GM19328 (cell line): ENCODE data around the gene PDZD2.
"Not testable (repeated sequence)": the region's sequence is repeated elsewhere in the genome, so short reads cannot be mapped to it uniquely, and the experiment has no call there.

Experiments
- ATAC-seq: cut with Tn5 transposase; IDR thresholded peaks from one replicate; pipeline ENCODE4 v1.9.1; 2021; ENCODE audit warnings: mild to moderate bottlenecking, moderate library complexity; ENCODE audit not compliant: unreplicated experiment

The PDZD2 gene

DNA sequence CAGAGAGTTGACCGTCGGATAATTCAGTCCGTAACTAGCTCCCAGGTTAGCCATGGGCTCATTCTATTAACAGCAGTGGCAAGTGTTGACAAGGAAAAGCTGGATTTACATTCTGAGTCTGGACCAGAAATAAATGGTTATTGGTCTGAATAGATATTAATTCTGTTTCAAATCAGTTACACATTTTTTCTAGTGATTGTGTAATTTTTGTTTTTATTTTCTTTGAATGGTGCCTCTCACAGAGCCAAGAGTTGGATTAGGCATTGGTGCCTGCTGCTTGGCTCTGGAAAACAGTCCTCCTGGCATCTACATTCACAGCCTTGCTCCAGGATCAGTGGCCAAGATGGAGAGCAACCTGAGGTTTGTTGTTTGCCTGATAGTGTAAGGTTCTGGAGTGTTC lies 420.1 kb downstream of the PDZD2 start:
- ATAC-seq, result no peak

DNA sequence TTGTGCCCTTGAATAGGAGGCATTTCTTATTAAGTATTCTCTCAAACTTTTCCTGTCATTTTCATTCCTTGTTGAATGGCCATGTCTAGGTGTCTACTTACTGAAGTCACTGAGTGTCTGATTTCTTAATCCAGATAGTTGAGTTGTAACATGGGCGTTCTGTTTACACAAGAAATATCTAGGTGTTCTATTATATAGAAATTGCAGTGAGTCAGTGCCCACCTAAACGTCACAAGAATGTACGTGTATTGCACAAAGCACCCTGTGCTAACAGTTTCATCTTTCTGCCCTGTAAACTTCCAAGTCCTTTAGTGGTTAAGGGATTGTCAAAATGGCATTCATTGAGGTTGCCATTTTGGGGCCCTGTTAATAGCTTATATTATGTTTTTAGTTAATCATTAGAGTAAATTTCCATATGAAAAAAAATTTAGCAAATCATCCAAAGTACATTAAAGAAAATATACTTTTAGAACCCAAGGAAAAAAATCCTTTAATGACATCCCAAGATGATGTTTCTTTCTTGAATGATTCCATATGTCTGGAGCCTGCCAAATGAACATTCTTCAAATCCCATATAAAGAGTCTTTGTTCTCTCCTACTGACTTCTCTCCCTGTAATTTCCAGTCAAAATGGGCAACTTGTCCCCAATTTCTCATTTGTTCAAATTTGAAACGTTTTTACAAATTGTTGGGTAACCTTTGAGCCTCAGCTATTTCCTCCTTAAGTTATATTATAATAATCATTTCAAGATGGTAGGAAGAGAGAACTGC lies 421.0 kb downstream of the PDZD2 start:
- no peak for ATAC-seq

DNA sequence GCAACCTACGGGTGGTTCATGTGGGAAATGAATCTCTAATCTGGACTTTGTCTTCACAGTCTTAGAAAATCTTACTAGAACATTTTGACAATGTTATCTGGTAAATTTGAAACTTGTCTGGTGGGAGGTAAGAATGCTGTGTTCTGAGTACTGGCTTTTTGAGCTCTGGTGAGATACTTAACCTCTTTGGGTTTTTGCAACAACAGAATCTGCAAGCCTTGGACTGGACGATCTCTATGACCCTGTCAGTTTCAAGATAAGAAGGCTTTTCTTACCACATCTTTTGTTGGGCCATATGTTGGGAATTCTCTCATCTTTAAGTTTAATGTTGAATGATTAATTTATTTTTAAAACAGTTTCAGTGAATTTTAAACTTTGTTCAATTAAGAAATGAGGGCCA lies 422.3 kb downstream of the PDZD2 start:
- ATAC-seq, result no peak

DNA sequence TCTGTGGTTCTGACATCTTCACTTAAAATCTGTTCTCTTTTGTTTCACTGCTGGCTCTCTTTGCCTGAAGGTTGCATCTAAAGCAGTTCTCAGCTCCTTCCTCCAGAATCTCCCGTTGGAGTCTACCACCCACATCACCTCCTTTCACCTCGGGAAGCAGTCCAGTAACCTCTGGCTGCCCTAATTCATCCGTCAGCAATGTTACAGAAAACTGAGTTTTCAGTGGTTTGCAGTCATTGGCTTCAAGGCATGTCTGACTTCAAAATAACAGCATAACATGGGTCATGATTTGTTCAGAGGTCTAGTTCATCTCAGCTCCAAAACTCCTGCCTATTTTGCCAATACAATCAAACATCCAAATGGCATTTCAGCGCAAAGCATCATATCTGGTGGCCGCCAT lies 427.5 kb downstream of the PDZD2 start:
- no peak for ATAC-seq

DNA sequence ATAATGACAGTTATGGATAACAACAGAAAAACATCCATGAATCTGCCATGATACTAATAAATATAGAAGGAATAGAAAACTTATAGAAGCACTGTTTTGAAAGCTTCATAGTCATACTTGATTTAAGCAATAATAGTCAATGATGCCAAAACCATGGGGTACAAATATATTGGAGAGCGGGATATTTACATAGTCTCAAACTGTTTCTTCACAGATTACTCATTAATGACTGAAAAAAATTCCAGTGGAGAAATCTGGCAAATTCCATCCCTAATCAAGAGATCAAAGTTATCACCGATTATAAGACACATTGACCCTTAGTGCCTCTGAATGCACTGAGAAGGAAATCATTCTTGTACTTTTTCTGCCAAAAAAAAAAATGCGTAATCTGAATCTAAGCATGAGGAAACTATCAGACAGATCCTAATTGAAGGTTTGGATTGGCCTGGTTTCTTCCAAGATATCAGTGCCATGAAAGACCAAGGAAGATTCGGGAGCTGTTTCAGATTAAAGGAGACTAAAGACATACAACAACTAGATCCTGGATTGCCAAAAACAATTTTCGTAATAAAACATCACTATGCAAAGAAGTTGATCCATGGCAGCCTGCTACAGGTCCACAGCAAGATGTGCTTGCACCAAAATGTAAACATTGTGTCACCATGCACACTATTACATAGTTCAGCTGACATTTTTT lies 429.0 kb downstream of the PDZD2 start:
- ATAC-seq, result no peak

DNA sequence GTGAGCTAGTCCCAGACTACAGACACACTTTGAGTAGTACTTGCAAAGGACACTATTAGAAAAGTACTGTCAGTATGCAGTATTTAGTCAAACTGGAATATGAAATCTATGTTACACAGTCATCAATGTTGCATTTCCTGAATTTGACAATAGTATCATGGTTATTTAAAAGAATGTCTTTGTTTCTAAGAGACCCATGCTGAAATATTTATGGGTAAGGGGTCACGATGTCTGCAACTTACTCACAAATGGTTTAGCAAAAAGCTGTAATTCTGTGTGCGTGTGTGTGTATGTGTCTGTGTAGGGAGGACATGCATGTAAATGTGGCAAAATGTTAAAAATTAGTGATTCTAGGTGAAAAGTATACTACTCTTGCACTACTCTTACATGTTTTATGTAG lies 429.6 kb downstream of the PDZD2 start:
- no peak for ATAC-seq

DNA sequence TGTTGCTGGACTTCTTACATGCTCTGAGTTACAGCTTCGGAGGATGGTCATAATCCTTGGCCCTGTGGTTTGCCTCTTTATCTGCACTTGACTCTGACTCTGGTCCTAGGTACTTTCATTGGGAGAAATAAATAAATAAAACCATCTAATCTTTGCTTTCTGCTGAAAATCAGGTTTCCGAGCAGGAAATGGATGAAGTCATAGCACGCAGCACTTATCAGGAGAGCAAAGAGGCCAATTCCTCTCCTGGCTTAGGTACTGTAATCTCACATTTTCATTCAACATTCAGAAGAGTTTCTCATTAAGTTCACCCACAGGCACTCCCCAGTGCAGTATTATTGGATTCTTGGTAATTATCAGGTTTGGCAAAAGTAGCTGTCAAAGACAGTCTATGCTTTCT lies 430.5 kb downstream of the PDZD2 start:
- no peak for ATAC-seq

DNA sequence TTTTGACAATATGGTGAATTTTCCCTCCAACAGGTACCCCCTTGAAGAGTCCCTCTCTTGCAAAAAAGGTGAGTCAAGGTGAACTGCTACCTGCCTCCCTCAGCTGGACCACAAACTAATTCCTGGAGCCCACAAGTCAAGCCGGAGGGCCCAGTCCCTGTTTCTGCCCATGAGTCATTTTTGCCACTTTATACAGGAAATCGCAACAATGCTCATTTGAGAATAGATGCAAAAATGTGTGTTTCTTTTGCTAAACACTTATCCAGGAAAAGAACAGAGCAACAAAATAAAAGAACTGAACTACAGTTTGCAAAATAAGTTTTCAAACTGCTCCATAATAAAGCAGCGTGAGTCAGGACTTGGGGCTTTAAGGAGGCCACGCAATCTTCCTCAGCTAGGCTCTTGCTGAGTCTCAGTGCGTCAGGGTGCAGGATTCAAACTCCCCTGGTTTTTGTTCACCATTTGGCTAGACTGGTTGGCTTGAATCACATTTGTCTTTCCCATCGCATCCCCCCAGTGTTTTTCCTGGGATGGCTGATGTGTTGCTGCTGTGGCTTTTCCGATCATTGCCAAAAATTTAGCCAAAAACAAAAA lies 432.5 kb downstream of the PDZD2 start:
- ATAC-seq, result no peak

DNA sequence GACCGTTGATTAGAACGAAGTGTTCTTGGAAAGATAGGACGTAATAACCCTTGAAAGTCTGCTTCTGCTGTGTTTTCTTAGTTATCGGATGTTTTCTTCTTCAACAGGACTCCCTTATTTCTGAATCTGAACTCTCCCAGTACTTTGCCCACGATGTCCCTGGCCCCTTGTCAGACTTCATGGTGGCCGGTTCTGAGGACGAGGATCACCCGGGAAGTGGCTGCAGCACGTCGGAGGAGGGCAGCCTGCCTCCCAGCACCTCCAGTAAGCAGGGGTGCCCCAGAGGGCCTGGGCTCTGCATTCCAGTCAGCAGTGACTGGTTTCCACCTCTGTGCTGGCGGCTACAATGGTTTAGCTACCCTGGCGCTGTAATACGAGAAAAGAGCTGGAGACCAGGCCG lies 433.1 kb downstream of the PDZD2 start:
- no peak for ATAC-seq

DNA sequence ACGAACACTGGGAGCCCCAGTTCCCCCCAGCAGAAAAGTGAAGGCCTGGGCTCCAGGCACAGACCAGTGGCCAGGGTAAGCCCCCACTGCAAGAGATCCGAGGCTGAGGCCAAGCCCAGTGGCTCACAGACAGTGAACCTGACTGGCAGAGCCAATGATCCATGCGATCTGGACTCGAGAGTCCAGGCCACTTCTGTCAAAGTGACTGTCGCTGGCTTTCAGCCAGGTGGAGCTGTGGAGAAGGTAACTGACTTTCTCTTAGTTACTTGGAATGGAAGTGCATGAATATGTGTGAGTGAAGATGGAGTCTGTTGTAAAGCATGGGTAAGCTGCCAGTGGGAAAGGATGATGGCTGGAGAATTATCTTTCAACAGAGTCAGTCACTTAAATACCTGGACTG lies 435.5 kb downstream of the PDZD2 start:
- no peak for ATAC-seq

DNA sequence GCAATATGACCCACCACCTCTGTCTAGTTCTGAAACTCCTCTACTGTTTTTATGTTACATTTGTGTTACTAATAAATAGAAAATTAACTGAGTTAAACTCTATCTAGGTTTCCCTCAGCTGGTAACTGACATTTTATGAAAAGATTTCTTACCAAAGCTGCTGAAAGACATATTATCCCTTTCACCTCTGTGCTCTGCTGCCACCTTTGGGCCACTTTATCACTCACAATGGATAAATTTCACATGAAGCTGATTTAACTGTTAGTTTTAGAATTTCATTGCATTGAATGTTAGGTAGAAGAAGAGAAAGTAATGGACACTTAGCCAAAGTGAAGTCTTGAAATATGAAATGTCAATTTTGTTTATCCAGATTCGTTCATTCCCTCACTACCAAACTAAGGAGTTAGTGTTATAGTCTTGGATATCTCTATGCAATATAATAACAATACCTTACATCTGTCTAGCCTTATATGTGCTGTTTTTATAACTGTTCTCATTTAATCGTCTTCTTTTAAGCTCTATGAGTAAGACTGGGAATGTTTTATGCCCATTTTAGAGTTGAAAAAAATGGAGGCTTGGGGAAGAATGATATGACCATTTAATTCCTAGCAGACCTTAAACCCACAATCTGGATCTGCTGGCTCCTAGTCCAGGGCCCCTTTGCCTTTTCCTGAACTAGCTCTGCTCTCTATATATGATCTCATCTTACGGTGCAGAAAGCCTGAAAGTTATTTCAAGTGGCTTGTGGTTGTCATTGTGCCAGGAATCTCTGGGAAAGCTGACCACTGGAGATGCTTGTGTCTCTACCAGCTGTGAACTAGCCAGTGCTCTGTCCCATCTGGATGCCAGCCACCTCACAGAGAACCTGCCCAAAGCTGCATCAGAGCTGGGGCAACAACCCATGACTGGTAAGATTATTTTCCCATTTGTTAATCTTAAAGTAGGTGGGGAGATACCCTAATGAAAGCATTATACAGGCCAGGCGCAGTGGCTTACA lies 438.1 kb downstream of the PDZD2 start:
- ATAC-seq, result no peak

DNA sequence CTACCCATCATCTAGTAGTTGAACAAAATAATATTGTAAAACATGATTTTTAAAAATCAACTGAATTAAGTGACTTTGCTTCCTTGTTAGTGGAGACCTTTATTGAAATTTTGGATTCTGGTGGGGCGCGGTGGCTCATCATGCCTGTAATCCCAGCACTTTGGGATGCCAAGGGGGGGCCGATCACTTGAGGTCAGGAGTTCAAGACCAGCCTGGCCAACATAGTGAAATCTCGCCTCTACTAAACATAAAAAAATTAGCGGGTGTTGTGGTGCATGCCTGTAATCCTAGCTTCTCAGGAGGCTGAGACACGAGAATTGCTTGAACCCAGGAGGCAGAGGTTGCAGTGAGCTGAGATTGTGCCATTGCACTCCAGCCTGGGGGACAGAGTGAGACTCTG lies 439.9 kb downstream of the PDZD2 start:
- ATAC-seq, result not testable (repeated sequence)

DNA sequence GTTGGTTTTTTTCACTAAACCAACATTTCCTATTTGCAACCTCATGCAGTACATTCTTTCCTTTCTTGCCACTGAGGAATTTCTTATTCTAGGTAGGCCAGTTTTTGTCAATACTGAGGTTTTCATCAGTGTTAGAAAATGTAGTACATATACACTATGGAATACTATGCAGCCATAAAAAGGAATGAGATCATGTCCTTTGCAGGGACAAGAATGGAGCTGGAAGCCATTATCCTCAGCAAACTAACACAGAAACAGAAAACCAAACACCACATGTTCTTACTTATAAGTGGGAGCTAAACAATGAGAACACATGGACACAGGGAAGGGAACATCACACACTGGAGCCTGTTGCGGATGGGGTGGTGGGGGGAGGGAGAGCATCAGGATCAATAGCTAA lies 441.6 kb downstream of the PDZD2 start:
- ATAC-seq, result not testable (repeated sequence)

DNA sequence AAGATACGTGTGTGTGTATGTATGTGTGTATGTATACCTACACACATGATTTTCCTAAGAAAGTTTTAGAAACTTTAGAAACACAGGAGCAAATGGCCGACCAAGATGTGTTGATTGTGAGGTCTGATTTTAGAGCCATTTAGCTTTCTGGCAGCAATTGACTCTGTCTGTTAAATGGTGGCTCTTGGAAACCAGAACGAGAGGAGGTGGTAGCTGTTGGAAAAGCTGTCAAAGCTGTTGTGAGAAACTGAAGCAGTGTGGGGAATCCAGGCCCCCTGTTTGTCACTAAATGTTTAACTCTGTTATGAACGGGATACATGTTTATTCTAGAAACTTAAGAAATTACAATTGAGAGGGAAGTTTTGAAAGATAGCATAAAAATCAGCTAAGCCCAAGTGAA lies 443.8 kb downstream of the PDZD2 start:
- ATAC-seq, result no peak

DNA sequence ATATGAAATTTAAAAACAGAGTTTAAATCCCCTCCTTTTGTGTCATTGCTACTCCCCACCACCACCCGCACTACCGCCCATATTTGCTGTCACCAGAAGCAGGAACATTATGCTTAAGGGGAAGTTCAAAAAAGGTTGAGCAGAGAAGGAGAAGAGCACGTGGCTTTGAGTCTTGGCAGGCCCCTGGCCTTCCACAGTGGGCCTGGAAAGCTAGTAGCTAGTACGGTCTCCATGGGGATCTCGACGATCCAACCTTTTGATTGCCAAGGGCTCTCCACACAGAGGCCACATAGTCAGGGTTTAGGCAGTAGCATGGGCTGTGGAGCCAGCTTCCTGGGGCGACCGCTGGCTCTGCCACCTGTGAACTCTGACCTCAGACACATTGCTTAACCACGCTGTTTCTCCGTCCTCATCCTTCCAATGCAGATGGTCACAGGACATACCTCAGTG lies 445.1 kb downstream of the PDZD2 start:
- no peak for ATAC-seq

DNA sequence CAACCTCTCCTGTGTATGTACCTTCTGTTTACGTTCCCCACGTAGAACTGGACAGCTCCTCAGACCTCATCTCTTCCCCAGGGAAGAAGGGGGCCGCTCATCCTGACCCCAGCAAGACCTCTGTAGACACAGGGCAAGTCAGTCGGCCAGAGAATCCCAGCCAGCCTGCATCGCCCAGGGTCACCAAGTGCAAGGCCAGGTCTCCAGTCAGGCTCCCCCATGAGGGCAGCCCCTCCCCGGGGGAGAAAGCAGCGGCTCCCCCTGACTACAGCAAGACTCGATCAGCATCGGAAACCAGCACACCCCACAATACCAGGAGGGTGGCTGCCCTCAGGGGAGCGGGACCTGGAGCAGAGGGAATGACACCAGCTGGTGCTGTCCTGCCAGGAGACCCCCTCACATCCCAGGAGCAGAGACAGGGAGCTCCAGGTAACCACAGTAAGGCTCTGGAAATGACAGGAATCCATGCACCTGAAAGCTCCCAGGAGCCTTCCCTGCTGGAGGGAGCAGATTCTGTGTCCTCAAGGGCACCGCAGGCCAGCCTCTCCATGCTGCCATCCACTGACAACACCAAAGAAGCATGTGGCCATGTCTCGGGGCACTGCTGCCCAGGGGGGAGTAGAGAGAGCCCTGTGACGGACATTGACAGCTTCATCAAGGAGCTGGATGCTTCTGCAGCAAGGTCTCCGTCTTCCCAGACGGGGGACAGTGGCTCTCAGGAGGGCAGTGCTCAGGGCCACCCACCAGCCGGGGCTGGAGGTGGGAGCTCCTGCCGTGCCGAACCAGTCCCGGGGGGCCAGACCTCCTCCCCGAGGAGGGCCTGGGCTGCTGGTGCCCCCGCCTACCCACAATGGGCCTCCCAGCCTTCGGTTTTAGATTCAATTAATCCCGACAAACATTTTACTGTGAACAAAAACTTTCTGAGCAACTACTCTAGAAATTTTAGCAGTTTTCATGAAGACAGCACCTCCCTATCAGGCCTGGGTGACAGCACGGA lies 448.5 kb downstream of the PDZD2 start:
- ATAC-seq, result no peak

DNA sequence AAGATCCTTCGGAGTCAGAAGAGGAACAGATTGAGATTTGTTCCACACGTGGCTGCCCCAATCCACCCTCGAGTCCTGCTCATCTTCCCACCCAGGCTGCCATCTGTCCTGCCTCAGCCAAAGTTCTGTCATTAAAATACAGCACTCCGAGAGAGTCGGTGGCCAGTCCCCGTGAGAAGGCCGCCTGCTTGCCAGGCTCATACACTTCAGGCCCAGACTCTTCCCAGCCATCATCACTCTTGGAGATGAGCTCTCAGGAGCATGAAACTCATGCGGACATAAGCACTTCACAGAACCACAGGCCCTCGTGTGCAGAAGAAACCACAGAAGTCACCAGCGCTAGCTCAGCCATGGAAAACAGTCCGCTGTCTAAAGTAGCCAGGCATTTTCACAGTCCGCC lies 449.3 kb downstream of the PDZD2 start:
- no peak for ATAC-seq

DNA sequence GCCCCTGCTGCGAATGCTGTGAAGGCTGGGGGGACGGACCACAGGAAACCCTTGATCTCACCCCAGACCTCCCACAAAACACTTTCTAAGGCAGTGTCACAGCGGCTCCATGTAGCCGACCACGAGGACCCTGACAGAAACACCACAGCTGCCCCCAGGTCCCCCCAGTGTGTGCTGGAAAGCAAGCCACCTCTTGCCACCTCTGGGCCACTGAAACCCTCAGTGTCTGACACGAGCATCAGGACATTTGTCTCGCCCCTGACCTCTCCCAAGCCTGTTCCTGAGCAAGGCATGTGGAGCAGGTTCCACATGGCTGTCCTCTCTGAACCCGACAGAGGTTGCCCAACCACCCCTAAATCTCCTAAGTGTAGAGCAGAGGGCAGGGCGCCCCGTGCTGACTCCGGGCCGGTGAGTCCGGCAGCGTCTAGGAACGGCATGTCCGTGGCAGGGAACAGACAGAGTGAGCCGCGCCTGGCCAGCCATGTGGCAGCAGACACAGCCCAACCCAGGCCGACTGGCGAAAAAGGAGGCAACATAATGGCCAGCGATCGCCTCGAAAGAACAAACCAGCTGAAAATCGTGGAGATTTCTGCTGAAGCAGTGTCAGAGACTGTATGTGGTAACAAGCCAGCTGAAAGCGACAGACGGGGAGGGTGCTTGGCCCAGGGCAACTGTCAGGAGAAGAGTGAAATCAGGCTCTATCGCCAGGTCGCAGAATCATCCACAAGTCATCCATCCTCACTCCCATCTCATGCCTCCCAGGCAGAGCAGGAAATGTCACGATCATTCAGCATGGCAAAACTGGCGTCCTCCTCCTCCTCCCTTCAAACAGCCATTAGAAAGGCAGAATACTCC lies 450.4 kb downstream of the PDZD2 start:
- ATAC-seq, result no peak
